NT2/D1 (cell line): ENCODE results near the gene GABARAP.

ENCODE experiments used
- DNase-seq: peaks from one replicate; pipeline ENCODE4 v3.0.0-alpha.2; 2011; ENCODE audit warnings: low read depth, low spot score
- H3K27me3 ChIP-seq: 2 replicates; pipeline ENCODE4 v1.6.0; 2011; ENCODE audit warnings: mild to moderate bottlenecking; ENCODE audit not compliant: insufficient read length, insufficient read depth
- H3K36me3 ChIP-seq: 2 replicates; pipeline ENCODE4 v1.6.1; 2011; ENCODE audit warnings: mild to moderate bottlenecking, low read length, mixed read lengths; ENCODE audit not compliant: insufficient read depth, insufficient read length
- H3K4me1 ChIP-seq: 2 replicates; pipeline ENCODE4 v1.5.1; 2011; ENCODE audit not compliant: insufficient read depth, insufficient read length
- H3K4me3 ChIP-seq: 2 replicates; pipeline ENCODE4 v1.5.1; 2011; ENCODE audit warnings: low read depth; ENCODE audit not compliant: insufficient read length
- H3K9ac ChIP-seq: 2 replicates; pipeline ENCODE4 v1.6.0; 2011; ENCODE audit warnings: low read depth; ENCODE audit not compliant: insufficient read length
- H3K9me3 ChIP-seq: 2 replicates; pipeline ENCODE4 v1.5.1; 2011; ENCODE audit warnings: mild to moderate bottlenecking, low read length; ENCODE audit not compliant: insufficient read depth
- SUZ12 ChIP-seq: IDR thresholded peaks from 2 replicates; pipeline ENCODE4 v1.6.1; 2011; ENCODE audit not compliant: insufficient read length, insufficient read depth; ENCODE audit errors: extremely low read depth
- YY1 ChIP-seq: IDR thresholded peaks from 2 replicates; pipeline ENCODE4 v1.6.1; 2011; ENCODE audit not compliant: insufficient read length, insufficient read depth
- ZNF274 ChIP-seq: IDR thresholded peaks from 2 replicates; pipeline ENCODE4 v1.6.1; 2011; ENCODE audit warnings: mild to moderate bottlenecking, low read depth, low read length

GABARAP gene

DNA sequence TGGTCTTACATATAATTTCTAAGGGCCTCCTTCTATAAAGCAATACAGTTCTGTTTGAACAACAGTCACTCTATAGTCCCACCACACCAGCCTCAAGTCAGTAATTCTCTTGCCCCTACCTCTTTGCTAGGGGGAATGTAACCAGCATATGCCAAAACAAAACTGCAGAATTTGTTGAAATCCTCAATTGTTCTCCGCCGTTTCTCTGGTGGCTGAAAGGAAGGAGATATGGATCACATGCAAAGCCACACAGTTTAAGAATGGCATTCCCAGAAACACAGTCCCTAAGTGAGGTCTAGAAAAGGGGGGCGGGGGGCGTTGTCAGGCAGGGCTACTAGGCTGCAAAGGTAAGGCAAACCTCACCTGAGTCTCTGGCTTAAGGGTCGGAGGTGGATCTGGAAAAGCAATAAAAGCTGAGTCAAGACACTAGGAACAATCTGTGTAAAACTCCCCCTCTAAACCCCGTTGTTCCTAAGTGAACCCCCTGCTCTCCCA lies 4.9 kb downstream of the GABARAP start:
- peaks cover 42% of the 10 kb centered on the region for H3K36me3 ChIP-seq
- H3K4me3 ChIP-seq = peak overlapping the region; percentile 86
- no peaks in the 10 kb centered on the region for H3K9me3 ChIP-seq
- peaks cover 10% of the 10 kb centered on the region for H3K4me1 ChIP-seq
- TF ChIP-seq YY1 = no peak
- no peak for TF ChIP-seq SUZ12
- no peak for TF ChIP-seq ZNF274
- H3K27me3 ChIP-seq = no peaks in the 10 kb centered on the region
- peak overlapping the region; percentile 80 for H3K9ac ChIP-seq
- DNase-seq = no peak

DNA sequence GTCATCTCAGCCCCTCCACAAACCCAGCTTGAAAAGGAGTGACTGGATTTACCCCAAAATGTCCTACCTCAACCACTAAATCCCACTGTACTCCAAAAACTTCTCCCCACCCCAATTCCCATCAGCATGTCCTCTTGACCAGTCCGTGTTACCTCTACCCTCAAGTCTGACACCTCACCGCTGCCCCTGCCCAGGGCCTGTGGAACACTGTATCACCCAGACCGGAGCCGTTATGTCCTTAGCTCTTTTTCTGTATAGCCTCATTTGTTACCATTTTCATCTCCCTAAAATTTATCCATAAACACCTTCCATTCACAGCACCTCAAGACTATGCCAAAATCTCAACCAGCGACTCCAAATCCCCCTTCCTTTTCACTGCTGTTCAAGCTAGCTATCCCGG lies 5.4 kb downstream of the GABARAP start:
- TF ChIP-seq YY1 (no peak), ZNF274 (no peak), SUZ12 (no peak)
- H3K9ac ChIP-seq = no peak overlapping the region
- no peak for DNase-seq
- peaks cover 43% of the 10 kb centered on the region for H3K36me3 ChIP-seq
- H3K9me3 ChIP-seq = no peaks in the 10 kb centered on the region
- no peaks in the 10 kb centered on the region for H3K27me3 ChIP-seq
- H3K4me1 ChIP-seq = peaks cover 12% of the 10 kb centered on the region
- H3K4me3 ChIP-seq = no peak overlapping the region

DNA sequence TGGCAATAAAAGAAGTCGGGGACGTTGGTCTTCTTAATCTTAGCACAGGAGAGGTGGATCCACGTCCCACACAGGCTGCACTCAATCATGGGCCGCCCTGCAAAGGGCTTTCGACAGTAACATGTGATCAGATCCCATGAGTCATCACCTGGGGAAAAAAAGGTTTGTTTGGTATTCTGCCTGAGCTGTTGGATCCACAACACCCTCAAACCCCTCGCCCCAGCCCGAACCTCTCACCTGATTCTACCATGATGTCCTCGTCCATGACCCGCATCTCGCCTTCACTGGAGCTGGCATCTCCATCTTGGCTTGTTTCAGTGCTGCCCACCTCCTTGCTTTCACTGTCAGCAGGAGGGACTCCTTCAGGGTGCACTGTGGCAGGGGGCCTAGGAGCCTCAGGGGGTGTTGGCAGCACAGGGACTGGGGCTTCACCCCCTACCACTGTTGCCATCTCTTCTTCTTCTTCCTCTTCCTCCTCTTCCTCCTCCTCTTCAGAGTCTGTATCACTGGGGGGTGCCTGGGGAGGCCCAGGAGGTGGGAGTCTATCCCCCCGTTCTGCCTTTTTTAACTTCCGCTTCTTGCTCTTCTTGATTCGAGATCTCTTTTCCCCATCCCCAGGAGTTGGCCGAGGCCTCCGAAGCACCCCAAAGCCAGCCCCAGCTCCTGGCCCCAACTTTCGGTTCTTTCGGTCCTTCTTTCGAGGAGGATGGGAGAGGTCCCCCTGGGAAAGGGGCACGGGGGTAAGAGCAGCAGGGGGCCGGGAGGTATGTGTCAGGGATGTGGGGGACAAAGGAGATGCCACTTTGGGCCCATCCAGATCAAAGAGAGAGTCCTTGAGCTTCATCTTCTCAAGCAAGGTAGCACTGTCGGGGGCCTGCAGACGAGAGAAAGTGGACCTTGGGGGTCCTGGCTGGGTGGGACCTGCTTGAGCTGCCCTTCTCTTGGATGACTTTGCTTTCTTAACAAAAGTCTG lies 6.3 kb downstream of the GABARAP start:
- no peaks in the 10 kb centered on the region for H3K27me3 ChIP-seq
- H3K4me3 ChIP-seq = no peak overlapping the region
- peaks cover 12% of the 10 kb centered on the region for H3K4me1 ChIP-seq
- no peaks in the 10 kb centered on the region for H3K9me3 ChIP-seq
- H3K9ac ChIP-seq = peak overlapping the region; percentile 13
- H3K36me3 ChIP-seq = peaks cover 42% of the 10 kb centered on the region
- TF ChIP-seq ZNF274 (no peak), SUZ12 (no peak), YY1 (no peak)
- no peak for DNase-seq

DNA sequence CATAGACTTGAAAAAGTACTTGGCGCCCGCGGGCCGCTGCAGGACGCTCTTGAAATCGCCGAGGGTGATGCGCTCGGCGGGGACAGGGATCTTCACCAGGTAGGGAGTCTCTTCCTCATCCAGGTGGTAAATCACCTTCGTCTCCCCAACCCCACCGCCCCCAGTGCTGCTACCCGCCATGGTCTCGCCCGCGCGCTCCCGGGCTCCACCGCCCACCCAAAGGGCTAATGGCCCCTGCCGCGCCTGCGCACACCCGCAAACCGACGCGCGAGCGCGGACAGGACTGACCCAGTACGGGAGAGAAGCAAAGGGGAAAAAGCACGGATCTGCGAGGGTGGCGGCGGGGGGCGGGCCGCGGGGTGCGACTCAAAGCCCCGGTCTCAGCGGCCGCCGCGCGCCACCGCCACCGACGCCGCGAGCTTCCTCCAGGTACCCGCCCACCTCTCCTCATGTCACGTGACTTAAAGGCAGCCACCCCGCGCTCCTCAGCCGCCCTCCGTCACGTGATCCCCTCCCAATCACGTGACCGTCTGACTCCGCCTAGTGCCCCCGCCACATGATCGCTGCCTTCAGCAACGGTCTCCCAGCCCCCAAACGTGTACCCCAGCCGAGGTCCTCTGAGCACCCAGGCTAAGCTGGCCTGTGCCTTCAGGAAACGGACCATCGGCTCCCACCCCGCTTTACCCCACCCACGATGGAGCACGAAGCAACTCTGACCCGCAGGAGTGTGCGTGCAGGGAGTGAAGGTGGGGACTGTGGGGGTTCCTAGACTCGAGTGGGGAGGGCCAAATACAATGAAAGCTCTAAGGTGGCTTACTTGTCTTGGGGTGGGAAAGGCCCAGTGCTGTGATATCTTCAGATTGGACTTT lies 7.9 kb downstream of the GABARAP start, which contains the start of gene DVL2:
Gene DVL2, minus strand, starts transcription at position 435 of the 869 bp plus-strand sequence. Its CDS starts 255 bp downstream, at position 180.
- H3K36me3 ChIP-seq = peaks cover 49% of the 10 kb centered on the region
- H3K4me3 ChIP-seq = peak within 1 kb of the TSS; percentile 71
- H3K9me3 ChIP-seq = no peaks in the 10 kb centered on the region
- peak; percentile 80 for DNase-seq
- H3K9ac ChIP-seq = peak within 1 kb of the TSS; percentile 79
- H3K27me3 ChIP-seq = no peaks in the 10 kb centered on the region
- H3K4me1 ChIP-seq = peaks cover 10% of the 10 kb centered on the region
- no peak for TF ChIP-seq YY1
- no peak for TF ChIP-seq ZNF274
- no peak for TF ChIP-seq SUZ12

GRCh38 chr17:7233701-7234082 lies 8.6 kb downstream of the GABARAP start:
- Histone ChIP-seq H3K9me3 (no peaks in the 10 kb centered on the region), H3K4me1 (peaks cover 10% of the 10 kb centered on the region), H3K4me3 (peak overlapping the region; percentile 71), H3K27me3 (no peaks in the 10 kb centered on the region), H3K36me3 (peaks cover 55% of the 10 kb centered on the region), H3K9ac (peak overlapping the region; percentile 79)
- DNase-seq = no peak
- TF ChIP-seq YY1 = no peak
- no peak for TF ChIP-seq SUZ12
- no peak for TF ChIP-seq ZNF274

DNA sequence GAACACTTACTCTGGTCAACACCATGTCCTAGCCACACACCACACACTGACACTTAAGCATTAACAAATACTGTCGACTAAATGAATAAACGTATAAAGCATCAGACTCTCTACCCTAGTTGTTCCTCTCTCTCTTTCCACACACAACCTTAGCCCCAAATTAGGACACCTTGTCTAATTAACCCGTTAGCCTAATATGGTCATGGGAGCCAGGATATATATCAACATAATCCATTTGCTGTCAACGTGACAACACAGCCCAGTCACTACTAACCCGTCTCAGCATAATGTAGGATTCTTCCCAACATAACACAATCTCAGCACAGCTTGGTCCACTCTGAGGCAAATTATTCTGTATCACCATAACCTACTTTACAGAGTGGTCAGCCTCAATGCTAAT lies 10.1 kb downstream of the GABARAP start:
- Histone ChIP-seq H3K27me3 (no peaks in the 10 kb centered on the region), H3K4me1 (peaks cover 10% of the 10 kb centered on the region), H3K9ac (no peak overlapping the region), H3K36me3 (peaks cover 65% of the 10 kb centered on the region), H3K4me3 (peak overlapping the region; percentile 26), H3K9me3 (no peaks in the 10 kb centered on the region)
- TF ChIP-seq ZNF274 (no peak), SUZ12 (no peak), YY1 (no peak)
- DNase-seq = no peak

GRCh38 chr17:7229504-7229903 lies 12.7 kb downstream of the GABARAP start:
- Histone ChIP-seq H3K9me3 (no peaks in the 10 kb centered on the region), H3K4me3 (no peak overlapping the region), H3K4me1 (peaks cover 6% of the 10 kb centered on the region), H3K36me3 (peaks cover 65% of the 10 kb centered on the region), H3K9ac (no peak overlapping the region), H3K27me3 (no peaks in the 10 kb centered on the region)
- TF ChIP-seq ZNF274 (no peak), YY1 (no peak), SUZ12 (no peak)
- DNase-seq = no peak
